GM19395 (cell line): ENCODE data around the gene C5AR1.
"Not testable (repeated sequence)": the region's sequence is repeated elsewhere in the genome, so short reads cannot be mapped to it uniquely, and the experiment has no call there.

Experiments used
- ATAC-seq: cut with Tn5 transposase; IDR thresholded peaks from one replicate; pipeline ENCODE4 v1.9.1; 2021; ENCODE audit warnings: mild to moderate bottlenecking, moderate library complexity; ENCODE audit not compliant: unreplicated experiment

Gene C5AR1

DNA sequence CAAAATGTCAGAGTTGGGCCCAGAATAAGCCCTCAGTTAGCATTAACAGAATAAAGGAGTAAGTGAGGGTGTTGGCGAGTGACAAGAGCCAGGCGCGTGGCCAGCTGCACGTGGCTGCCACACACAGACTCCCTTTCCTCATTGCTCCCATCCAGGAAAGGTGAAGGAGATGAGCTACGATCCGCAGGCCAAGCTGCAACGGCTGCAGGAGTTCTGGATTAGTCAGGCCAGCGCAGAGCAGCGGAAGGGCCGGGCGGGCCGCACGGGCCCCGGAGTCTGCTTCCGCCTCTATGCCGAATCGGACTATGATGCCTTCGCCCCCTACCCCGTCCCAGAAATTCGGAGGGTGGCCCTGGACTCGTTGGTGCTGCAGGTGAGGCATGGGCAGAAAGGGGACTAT lies 52.7 kb downstream of the C5AR1 start:
- ATAC-seq = no peak

DNA sequence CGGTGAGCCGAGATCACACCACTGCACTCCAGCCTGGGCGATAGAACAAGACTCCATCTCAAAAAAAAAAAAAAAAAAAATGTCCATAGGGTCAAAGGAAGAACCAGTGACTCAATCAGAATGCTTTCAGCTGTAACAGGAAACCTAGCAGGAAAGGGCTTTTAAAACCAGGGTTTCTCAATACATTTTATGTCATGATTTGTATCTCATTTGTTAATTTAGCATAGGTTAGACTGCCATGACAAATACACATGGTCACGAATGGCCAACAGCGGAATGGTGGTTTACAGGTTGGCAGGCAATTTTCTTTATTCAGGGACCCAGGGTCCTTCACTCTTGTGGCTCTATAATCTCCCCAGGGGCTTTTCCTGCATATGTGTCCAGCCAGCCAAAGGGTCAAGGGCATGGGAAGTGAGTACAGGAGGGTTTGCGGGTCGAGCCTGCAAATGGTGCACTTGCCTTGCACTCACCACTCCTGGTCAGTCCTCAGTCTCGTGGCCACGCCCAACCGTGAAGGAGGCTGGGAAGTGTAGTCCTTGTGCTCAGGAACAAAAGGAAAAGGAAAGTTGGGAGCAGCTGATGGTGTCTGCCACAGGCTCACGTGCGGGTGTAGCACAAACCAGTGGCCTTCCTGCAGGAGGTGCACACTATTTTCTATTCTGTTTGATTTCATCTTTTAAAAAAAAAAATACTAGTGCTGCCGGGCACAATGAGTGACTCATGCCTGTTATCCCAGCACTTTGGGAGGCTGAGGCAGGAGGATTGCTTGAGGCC lies 54.3 kb downstream of the C5AR1 start:
- ATAC-seq = no peak

DNA sequence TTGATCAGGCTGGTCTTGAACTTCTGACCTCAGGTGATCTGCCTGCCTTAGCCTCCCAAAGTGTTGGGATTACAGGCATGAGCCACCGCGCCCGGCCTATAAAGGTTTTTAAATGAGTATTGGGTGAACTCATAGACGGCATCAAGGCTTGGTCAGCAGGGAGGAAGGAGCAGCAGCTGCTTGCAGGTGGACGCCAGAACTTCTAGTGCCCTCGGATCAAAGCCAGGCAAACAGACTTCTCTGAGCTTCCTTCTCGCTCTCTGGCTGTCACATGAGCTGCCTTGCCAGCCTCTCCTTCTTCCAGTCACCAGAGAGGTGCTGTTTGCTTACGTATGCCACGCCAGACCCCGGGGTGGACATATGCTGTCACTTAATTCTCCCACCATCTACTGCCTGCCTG lies 55.8 kb downstream of the C5AR1 start:
- ATAC-seq = not testable (repeated sequence)

DNA sequence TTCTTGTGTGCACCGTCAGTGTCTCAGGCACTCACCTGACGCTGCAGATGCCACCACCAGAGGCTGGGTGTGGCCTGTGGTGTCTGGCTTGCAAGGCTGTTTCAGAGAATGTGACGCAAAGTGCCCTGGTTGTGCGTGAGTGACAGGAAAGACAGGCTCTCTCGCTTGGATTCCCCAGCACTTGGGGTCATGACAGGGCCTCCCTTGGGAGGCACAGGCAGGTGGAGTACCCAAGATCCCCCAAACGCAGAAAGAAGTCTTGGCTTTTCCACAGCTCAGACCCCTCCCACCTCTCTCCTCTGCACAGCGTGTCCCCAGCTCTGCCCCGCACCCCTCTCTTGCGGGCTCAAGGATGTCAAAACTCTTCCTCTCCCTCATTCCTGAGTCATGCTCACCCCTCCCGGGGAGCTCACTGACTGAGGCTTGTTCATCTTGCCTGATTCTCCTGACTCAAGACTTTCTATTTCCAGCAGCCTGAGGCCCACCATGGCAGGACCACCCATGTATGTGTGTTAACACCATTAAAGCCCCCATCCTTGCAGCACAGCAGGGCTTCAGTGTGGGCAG lies 60.5 kb downstream of the C5AR1 start:
- ATAC-seq = no peak

DNA sequence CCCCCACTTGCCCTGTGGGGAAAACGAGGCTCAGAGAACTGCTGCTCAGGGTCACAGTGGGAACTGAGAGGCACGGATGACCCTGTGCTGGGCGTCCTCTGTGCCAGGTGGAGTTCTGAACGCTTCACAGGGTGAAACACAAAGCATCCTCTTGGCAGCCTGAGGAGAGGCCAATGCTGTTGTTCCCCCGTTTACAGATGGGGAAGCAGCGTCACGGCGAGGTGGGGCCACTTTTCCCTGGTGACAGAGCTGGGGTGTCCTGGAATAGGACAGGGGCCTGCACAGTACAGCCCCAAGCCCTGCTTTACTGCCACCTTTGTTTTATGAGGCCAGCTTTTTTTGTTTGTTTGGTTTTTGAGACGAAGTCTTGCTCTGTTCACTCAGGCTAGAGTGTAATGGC lies 61.6 kb downstream of the C5AR1 start:
- ATAC-seq = no peak
